Nephron (organoid): ENCODE results near the gene TAS2R40.

Experiments used
- H3K27ac Mint-ChIP-seq, 3 experiments: 2 replicates each; pipeline ENCODE4 v1.8.0; 2020; ENCODE audit warnings: mixed read lengths in 3 of 3, mild to moderate bottlenecking in 2 of 3, moderate library complexity in 1 of 3
- H3K27me3 Mint-ChIP-seq: 2 replicates; pipeline ENCODE4 v1.8.0; 2021; ENCODE audit warnings: low read depth, mild to moderate bottlenecking, moderate library complexity, mixed read lengths
- H3K36me3 Mint-ChIP-seq: 2 replicates; pipeline ENCODE4 v1.8.0; 2020; ENCODE audit warnings: low read depth, mixed read lengths
- H3K4me1 Mint-ChIP-seq: 2 replicates; pipeline ENCODE4 v1.8.0; 2020; ENCODE audit warnings: mixed read lengths
- H3K4me3 Mint-ChIP-seq, 3 experiments: 2 replicates each; pipeline ENCODE4 v1.8.0; 2020; ENCODE audit warnings: mild to moderate bottlenecking in 3 of 3, mixed read lengths in 3 of 3, moderate library complexity in 2 of 3
- H3K9me3 Mint-ChIP-seq: 2 replicates; pipeline ENCODE4 v1.8.0; 2020; ENCODE audit warnings: mixed read lengths
- CTCF ChIP-seq, 3 experiments: fragments of 200-600 bp; sonication (generic); IDR thresholded peaks; one replicate each; pipeline ENCODE4 v1.5.0; 2021; ENCODE audit warnings: antibody characterized with exemption in 3 of 3; ENCODE audit not compliant: unreplicated experiment in 3 of 3

The TAS2R40 gene

GRCh38 chr7:143216686-143217085 lies 5.2 kb upstream of the TAS2R40 start:
- TF ChIP-seq CTCF (IDR thresholded peaks at IDR 0.05; ENCODE audit: unreplicated experiment in 3 of 3), result no peak
- Mint-ChIP-seq H3K36me3 (no peaks in the 10 kb centered on the region), H3K9me3 (no peaks in the 10 kb centered on the region), H3K27me3 (peaks cover 3% of the 10 kb centered on the region), H3K4me1 (no peaks in the 10 kb centered on the region), H3K27ac (no peak overlapping the region), H3K4me3 (no peak overlapping the region)

- Mint-ChIP-seq H3K27me3 (peaks cover 3% of the 10 kb centered on the region), H3K27ac (no peak overlapping the region), H3K4me3 (no peak overlapping the region), H3K36me3 (no peaks in the 10 kb centered on the region), H3K4me1 (no peaks in the 10 kb centered on the region), H3K9me3 (no peaks in the 10 kb centered on the region)
- TF ChIP-seq CTCF (IDR thresholded peaks at IDR 0.05; ENCODE audit: unreplicated experiment in 3 of 3), result no peak
These were observed 4.0 kb upstream of the TAS2R40 start for GRCh38 chr7:143217806-143218205.

- no peak overlapping the region for H3K4me3 Mint-ChIP-seq
- H3K27ac Mint-ChIP-seq, result no peak overlapping the region
- H3K4me1 Mint-ChIP-seq, result no peaks in the 10 kb centered on the region
- no peaks in the 10 kb centered on the region for H3K9me3 Mint-ChIP-seq
- H3K36me3 Mint-ChIP-seq, result no peaks in the 10 kb centered on the region
- peaks cover 3% of the 10 kb centered on the region for H3K27me3 Mint-ChIP-seq
- TF ChIP-seq CTCF (IDR thresholded peaks at IDR 0.05; ENCODE audit: unreplicated experiment in 3 of 3), result no peak
These were observed 551 bp upstream of the TAS2R40 start for GRCh38 chr7:143221286-143221685.

- Mint-ChIP-seq H3K9me3 (no peaks in the 10 kb centered on the region), H3K4me3 (no peak overlapping the region), H3K36me3 (no peaks in the 10 kb centered on the region), H3K27me3 (peaks cover 3% of the 10 kb centered on the region), H3K4me1 (no peaks in the 10 kb centered on the region), H3K27ac (no peak overlapping the region)
- TF ChIP-seq CTCF (IDR thresholded peaks at IDR 0.05; ENCODE audit: unreplicated experiment in 3 of 3), result no peak
These were observed 945 bp downstream of the TAS2R40 start for GRCh38 chr7:143222782-143223181.

- TF ChIP-seq CTCF (IDR thresholded peaks at IDR 0.05; ENCODE audit: unreplicated experiment in 3 of 3), result no peak
- Mint-ChIP-seq H3K9me3 (no peaks in the 10 kb centered on the region), H3K27ac (no peak overlapping the region), H3K4me3 (no peak overlapping the region), H3K27me3 (peaks cover 3% of the 10 kb centered on the region), H3K36me3 (no peaks in the 10 kb centered on the region), H3K4me1 (no peaks in the 10 kb centered on the region)
These were observed 1.9 kb downstream of the TAS2R40 start for GRCh38 chr7:143223784-143224183.

GRCh38 chr7:143225047-143225446 lies 3.2 kb downstream of the TAS2R40 start:
- no peak for TF ChIP-seq CTCF (IDR thresholded peaks at IDR 0.05; ENCODE audit: unreplicated experiment in 3 of 3)
- Mint-ChIP-seq H3K27ac (no peak overlapping the region), H3K9me3 (no peaks in the 10 kb centered on the region), H3K4me3 (no peak overlapping the region), H3K27me3 (no peaks in the 10 kb centered on the region), H3K4me1 (no peaks in the 10 kb centered on the region), H3K36me3 (no peaks in the 10 kb centered on the region)
